HepG2 (cell line): ENCODE results near the gene ITGAE. TPM values are rescaled to one million over a fixed set of nuclear protein-coding genes. Genes with fewer than 3 reads are reported as not detected.

Experiments used
- CTCF ChIP-seq: sonication (generic); formaldehyde crosslinking; IDR thresholded peaks from 2 replicates; pipeline ENCODE4 v1.5.0; 2020; ENCODE audit warnings: mild to moderate bottlenecking, missing genetic modification reagents, moderate library complexity
- ISX ChIP-seq: sonication (generic); formaldehyde crosslinking; conservative IDR thresholded peaks from 2 replicates; pipeline ENCODE4 v1.5.0; 2020; ENCODE audit warnings: missing genetic modification reagents
- KAT8 ChIP-seq: IDR thresholded peaks from 2 replicates; pipeline ENCODE4 v1.6.1; 2016; ENCODE audit warnings: missing genetic modification reagents, missing compliant biosample characterization
- KDM2A ChIP-seq: sonication (generic); formaldehyde crosslinking; IDR thresholded peaks from 2 replicates; pipeline ENCODE4 v1.4.0; 2020; ENCODE audit warnings: low read depth, missing genetic modification reagents, borderline replicate concordance
- NFIC ChIP-seq: IDR thresholded peaks from 2 replicates; pipeline ENCODE4 v1.6.1; 2012; ENCODE audit warnings: mild to moderate bottlenecking, low read length, inconsistent platforms
- NFYC ChIP-seq: IDR thresholded peaks from 2 replicates; pipeline ENCODE4 v1.6.1; 2016; ENCODE audit warnings: missing genetic modification reagents, missing compliant biosample characterization
- NR2F6 ChIP-seq, 2 experiments: IDR thresholded peaks; 2 replicates each; pipeline ENCODE4 v1.6.1; 2016; ENCODE audit warnings: antibody characterized with exemption in 1 of 2, mild to moderate bottlenecking in 1 of 2
- PAXIP1 ChIP-seq: sonication (generic); formaldehyde crosslinking; conservative IDR thresholded peaks from 2 replicates; pipeline ENCODE4 v1.4.0; 2020; ENCODE audit warnings: mild to moderate bottlenecking, missing genetic modification reagents, moderate library complexity
- SOX6 ChIP-seq, 2 experiments: fragments of 450-650 bp in 1 of 2; sonication (generic) in 1 of 2; formaldehyde crosslinking in 1 of 2; IDR thresholded peaks; 2 replicates each; pipeline versions ENCODE4 v1.4.0 to v1.6.1; 2017 to 2020; ENCODE audit warnings: antibody characterized with exemption in 1 of 2, mild to moderate bottlenecking in 1 of 2, missing genetic modification reagents in 1 of 2
- TSC22D2 ChIP-seq: sonication (generic); formaldehyde crosslinking; IDR thresholded peaks from 2 replicates; pipeline ENCODE4 v1.5.1; 2020; ENCODE audit warnings: missing genetic modification reagents, mild to moderate bottlenecking, borderline replicate concordance
- ZFAT ChIP-seq: sonication (generic); formaldehyde crosslinking; conservative IDR thresholded peaks from 2 replicates; pipeline ENCODE4 v1.8.1; 2023; ENCODE audit warnings: missing genetic modification reagents, inconsistent platforms
- ZNF292 ChIP-seq: sonication (generic); formaldehyde crosslinking; IDR thresholded peaks from 2 replicates; pipeline ENCODE4 v1.8.1; 2022; ENCODE audit warnings: mild to moderate bottlenecking, low read depth, missing genetic modification reagents, borderline replicate concordance
- ZNF407 ChIP-seq: sonication (generic); formaldehyde crosslinking; IDR thresholded peaks from one replicate; pipeline ENCODE4 v1.5.1; 2020; ENCODE audit warnings: mild to moderate bottlenecking, missing genetic modification reagents; ENCODE audit errors: not compliant biosample characterization
- ZNF501 ChIP-seq: sonication (generic); formaldehyde crosslinking; IDR thresholded peaks from 2 replicates; pipeline ENCODE4 v1.5.1; 2020; ENCODE audit warnings: mild to moderate bottlenecking, moderate library complexity, missing genetic modification reagents
- ZNF598 ChIP-seq: sonication (generic); formaldehyde crosslinking; IDR thresholded peaks from 2 replicates; pipeline ENCODE4 v1.5.1; 2020; ENCODE audit warnings: mild to moderate bottlenecking, missing genetic modification reagents, borderline replicate concordance
- ZSCAN29 ChIP-seq: sonication (generic); formaldehyde crosslinking; conservative IDR thresholded peaks from 2 replicates; pipeline ENCODE4 v1.4.0; 2020; ENCODE audit warnings: mild to moderate bottlenecking, missing genetic modification reagents
- polyA plus RNA-seq, 8 experiments: library from polyadenylated mRNA; depleted of rRNA in 3 of 8; stranded (reverse) in 7 of 8; unstranded in 1 of 8; fragments of >200 nt; fragmentation: Illumina TruSeq in 4 of 8; extraction: Trizol in 4 of 8; gene quantifications; 2 replicates each; pipeline versions ENCODE4 v1.2.1 to v1.2.3, GENCODE V29; 2011 to 2016; ENCODE audit warnings: low read depth in 4 of 8, missing spikeins in 1 of 8, mixed read lengths in 1 of 8; ENCODE audit not compliant: insufficient read depth in 1 of 8
- total RNA-seq, 5 experiments: library from RNA; depleted of rRNA; stranded (reverse); fragments of >200 nt; fragmentation: Illumina TruSeq; extraction: Trizol; gene quantifications; 2 replicates each; pipeline ENCODE4 v1.2.3, GENCODE V29; 2016; ENCODE audit warnings: low read depth in 1 of 5

Gene ITGAE
- total and polyA plus RNA-seq, 2 of the 13 experiments (the other 11 are each of a cell fraction or from before 2014, with no cell fraction given) = 42.3 to 49.0 TPM

GRCh38 chr17:3732210-3732621 lies 68.8 kb downstream of the ITGAE start (continued):
- TF ChIP-seq KDM2A (CRISPR knock-in tag) = peak; percentile 45; the same call in 1 of the 2 replicates
- no peak for TF ChIP-seq KAT8 (CRISPR knock-in tag)
- TF ChIP-seq ZNF407 (CRISPR knock-in tag) = peak; percentile 18
- no peak for TF ChIP-seq NFYC
- TF ChIP-seq PAXIP1 (CRISPR knock-in tag) = no peak
- TF ChIP-seq NFIC = no peak
- TF ChIP-seq CTCF (CRISPR knock-in tag) = peak; percentile 78
- 0 out of 2 replicates have a peak, but pooled peaks have one; percentile 63 for TF ChIP-seq ZFAT (CRISPR knock-in tag)
- no peak for TF ChIP-seq TSC22D2 (CRISPR knock-in tag)
- no peak for TF ChIP-seq ZSCAN29 (CRISPR knock-in tag)
- TF ChIP-seq SOX6 (IDR thresholded peaks at IDR 0.05) = no peak
- TF ChIP-seq SOX6 (CRISPR knock-in tag; IDR thresholded peaks at IDR 0.05) = 0 out of 2 replicates have a peak, but pooled peaks have one; percentile 24
- peak; percentile 38; the same call in 1 of the 2 replicates for TF ChIP-seq ZNF292 (CRISPR knock-in tag)
- no peak for TF ChIP-seq ISX (CRISPR knock-in tag)
- TF ChIP-seq ZNF501 (CRISPR knock-in tag) = no peak
- no peak for TF ChIP-seq NR2F6 (IDR thresholded peaks at IDR 0.05)
- TF ChIP-seq NR2F6 (CRISPR knock-in tag; IDR thresholded peaks at IDR 0.05) = 0 out of 2 replicates have a peak, but pooled peaks have one; percentile 26
- TF ChIP-seq ZNF598 (CRISPR knock-in tag) = 0 out of 2 replicates have a peak, but pooled peaks have one; percentile 29
